Adrenal gland (tissue), 5 donors: ENCODE results near the gene APMAP.

Experiments
- POLR2A ChIP-seq, 2 donors: fragments of 450-650 bp; IDR thresholded peaks; one replicate each; pipeline ENCODE4 v1.6.1; 2017; ENCODE audit warnings: antibody characterized with exemption in 2 of 2, mild to moderate bottlenecking in 2 of 2, moderate library complexity in 1 of 2
- TF ChIP-seq, protein P1 (sequence below), 6 experiments: fragments of 450-650 bp in 4 of 6; fragments of 200-600 bp in 2 of 6; sonication (generic) in 1 of 6; IDR thresholded peaks; 1 replicate in 5 of 6; 2 replicates in 1 of 6; pipeline versions ENCODE4 v1.5.1 to v1.8.0; 2016 to 2021; ENCODE audit warnings: antibody characterized with exemption in 6 of 6, mild to moderate bottlenecking in 2 of 6, moderate library complexity in 1 of 6
- donor health status: DM: no; HTN: no; CAD: no.

DNA sequence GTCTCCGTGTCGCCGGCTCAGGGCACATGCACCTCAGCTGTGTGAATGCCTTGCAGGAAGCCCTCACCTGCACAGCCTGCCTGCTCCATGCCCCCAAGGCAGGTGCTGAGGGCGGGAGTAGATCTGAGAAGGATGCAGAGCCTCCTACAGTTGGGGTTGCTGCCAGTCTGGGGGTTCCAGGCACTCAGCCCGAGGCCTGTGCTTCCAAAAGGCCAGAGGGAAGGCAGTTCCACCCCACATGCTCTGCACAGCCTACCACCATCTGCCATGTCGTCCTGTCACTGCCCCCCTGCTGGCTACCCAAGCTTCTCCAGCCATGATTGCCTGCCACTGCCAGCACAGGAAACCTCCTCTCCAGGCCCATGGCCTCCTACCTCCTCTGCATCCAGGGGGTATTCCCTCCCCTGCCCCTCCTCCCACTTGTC lies 46.1 kb upstream of the APMAP start:
- TF ChIP-seq, protein P1, sequence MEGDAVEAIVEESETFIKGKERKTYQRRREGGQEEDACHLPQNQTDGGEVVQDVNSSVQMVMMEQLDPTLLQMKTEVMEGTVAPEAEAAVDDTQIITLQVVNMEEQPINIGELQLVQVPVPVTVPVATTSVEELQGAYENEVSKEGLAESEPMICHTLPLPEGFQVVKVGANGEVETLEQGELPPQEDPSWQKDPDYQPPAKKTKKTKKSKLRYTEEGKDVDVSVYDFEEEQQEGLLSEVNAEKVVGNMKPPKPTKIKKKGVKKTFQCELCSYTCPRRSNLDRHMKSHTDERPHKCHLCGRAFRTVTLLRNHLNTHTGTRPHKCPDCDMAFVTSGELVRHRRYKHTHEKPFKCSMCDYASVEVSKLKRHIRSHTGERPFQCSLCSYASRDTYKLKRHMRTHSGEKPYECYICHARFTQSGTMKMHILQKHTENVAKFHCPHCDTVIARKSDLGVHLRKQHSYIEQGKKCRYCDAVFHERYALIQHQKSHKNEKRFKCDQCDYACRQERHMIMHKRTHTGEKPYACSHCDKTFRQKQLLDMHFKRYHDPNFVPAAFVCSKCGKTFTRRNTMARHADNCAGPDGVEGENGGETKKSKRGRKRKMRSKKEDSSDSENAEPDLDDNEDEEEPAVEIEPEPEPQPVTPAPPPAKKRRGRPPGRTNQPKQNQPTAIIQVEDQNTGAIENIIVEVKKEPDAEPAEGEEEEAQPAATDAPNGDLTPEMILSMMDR (IDR thresholded peaks at IDR 0.05): no peak
- no peak for TF ChIP-seq POLR2A (IDR thresholded peaks at IDR 0.05)
